Ammon's horn (tissue), 1 donor: ENCODE measurements around the gene REEP6.
"Not testable (repeated sequence)": the region's sequence is repeated elsewhere in the genome, so short reads cannot be mapped to it uniquely, and the experiment has no call there.

Experiments
- DNase-seq: peaks from one replicate; pipeline ENCODE4 v3.0.0-alpha.2; 2016; ENCODE audit warnings: low spot score

Gene REEP6

GRCh38 chr19:1472231-1473084, 18.5 kb upstream of the REEP6 start:
- DNase-seq: no peak

DNA sequence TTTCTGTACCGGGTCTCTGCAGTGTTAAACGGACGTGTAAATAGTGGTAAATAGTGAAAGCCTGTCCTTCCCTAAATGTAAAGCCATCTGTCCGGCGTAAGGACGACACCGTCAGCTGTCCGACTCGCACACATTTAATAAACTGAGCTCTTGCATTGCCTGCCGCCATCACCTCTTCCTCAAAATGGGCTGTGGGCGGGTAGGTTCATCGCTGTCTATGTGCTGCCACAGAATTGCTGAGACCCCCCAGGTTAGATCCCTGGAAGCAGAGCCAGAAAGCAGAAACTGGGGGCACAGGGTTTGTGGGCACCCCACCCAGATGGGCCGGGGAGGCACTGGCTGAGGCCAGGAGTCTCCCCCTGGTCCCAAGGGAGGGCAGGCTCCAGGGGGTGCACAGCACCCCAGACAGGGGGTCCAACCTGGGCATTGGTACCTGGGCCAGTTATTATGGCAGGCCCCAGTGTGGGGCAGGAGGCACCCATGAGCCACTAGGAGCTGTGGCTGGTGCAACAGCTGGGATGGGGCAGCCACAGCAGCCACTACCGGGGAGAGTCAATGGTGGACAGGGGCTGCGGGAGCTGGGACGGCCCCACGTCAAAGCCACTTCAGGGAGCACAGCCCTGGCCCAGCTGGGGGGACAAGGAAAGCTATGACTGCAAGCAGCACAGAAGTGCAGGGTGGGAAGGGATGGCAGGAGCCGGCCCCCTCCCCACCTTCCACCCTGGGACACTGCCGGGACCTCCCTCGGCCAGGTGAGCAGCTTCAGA, 17.7 kb upstream of the REEP6 start:
- no peak for DNase-seq

DNA sequence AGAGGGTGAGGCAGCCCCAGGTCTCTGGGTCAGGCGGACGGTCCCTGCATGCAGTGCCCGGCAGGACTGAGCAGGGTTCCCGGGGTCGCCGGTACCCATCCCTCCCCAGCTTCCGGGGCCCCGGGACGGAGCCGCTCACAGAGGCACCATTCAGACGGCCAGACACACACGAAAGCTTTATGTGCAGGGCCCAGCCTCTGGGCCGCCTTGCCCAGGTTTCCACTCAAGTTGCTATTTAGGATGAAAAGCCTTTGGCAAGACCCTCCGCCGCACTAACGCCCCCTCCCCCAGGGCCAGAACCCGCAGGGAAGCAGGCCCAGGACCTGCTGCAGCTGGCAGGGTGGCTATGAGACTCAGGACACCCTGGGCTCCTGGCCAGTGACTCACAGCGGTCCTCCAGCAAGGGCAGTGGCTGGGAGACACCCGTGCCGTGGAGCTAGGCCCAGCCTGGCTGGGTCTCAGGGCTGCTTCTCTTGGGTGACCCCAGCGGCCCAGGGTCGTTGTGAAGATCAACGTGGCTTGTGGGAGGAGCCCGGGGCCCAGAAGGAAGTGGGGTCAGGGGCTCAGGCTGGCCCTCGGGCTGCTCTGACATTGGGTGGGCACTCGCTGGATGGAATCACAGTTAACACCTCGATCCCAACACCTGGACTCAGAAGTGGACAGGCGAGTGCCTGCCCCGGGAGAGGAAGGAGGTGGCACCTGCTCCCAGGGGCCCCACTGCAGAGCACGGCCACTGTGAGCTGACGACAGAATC, 16.8 kb upstream of the REEP6 start:
- peak; percentile 77 for DNase-seq

GRCh38 chr19:1474765-1475351, 16.1 kb upstream of the REEP6 start:
- DNase-seq: no peak

DNA sequence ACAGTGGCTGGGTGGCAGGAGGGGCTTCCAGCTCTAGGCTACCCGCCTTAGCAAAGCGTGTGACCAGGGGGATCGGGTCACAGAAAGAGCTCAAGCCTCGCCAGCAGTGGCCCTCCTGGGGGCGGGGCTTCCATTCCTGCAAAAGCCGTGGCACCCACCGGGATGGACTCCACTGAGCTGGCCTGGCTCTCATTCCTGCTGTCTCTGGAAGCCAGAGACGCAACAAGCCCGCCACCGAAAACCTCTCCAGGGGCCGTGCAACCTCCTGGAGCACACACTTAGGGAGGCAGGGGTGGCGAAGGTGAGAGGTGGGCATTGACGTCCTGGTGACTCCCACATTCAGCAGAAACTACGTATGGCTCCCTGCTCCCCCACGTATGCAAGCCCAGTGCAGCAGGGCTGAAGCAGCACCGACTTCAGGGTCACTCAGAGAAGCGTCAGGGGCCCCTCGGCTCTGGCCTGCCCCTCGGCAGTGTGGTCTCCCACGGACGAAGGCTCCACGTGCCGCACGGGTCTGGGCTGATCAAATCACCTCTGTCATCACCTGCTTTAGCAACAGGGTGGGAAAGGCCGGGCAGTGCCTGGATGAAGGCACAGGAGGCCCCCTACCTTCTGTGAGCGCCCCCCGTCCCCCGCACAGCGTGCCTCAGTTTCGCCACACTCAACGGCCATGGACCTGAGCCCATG, 15.1 kb upstream of the REEP6 start:
- no peak for DNase-seq

DNA sequence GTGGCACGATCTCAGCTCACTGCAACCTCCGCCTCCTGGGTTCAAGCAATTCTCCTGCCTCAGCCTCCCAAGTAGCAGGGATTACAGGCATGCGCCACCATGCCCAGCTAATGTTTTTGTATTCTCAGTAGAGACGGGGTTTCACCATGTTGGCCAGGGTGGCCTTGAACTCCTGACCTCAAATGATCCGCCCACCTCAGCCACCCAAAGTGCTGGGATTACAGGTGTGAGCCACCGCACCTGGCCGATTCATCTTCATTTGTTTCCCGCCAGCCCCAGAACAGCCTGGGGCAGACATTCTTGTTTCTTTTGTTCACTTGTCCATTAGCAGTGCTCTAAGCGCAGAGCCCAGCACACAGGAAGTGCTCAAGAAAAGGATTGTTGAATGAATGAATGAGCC, 13.9 kb upstream of the REEP6 start:
- not testable (repeated sequence) for DNase-seq

- peak; percentile 96 for DNase-seq
Measured at GRCh38 chr19:1478934-1479707, 11.9 kb upstream of the REEP6 start, which contains the start of gene C19orf25. TSS of gene C19orf25 (minus strand) at chr19:1479215. CDS start at chr19:1478903, 312 bp downstream.

- DNase-seq: no peak
Measured at GRCh38 chr19:1481224-1481892, 9.6 kb upstream of the REEP6 start.

DNA sequence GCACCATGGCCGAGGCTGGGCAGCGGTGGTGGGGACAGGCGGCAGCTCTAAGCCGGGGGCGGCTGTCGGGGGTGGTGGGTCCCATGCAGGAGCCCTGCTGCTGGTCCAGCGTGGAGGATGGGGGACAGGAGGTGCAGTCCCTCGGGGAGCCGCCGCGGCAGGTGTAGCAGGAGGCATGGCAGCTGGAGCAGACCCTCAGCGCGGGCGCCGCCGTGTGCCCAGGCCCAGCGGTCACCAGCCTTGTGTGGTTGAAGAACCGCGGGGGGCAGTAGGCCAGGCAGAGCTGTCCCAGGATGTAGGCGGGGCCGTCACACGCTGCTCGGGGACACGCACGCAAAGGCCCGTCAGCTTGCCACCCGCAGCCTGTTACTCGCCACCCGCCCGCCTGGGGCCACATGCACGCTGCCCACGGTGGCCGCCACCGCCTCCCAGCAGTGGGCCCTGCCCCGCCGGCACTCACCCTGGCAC, 9.1 kb upstream of the REEP6 start:
- no peak for DNase-seq

- DNase-seq: no peak
Measured at GRCh38 chr19:1482361-1483130, 8.4 kb upstream of the REEP6 start.

DNA sequence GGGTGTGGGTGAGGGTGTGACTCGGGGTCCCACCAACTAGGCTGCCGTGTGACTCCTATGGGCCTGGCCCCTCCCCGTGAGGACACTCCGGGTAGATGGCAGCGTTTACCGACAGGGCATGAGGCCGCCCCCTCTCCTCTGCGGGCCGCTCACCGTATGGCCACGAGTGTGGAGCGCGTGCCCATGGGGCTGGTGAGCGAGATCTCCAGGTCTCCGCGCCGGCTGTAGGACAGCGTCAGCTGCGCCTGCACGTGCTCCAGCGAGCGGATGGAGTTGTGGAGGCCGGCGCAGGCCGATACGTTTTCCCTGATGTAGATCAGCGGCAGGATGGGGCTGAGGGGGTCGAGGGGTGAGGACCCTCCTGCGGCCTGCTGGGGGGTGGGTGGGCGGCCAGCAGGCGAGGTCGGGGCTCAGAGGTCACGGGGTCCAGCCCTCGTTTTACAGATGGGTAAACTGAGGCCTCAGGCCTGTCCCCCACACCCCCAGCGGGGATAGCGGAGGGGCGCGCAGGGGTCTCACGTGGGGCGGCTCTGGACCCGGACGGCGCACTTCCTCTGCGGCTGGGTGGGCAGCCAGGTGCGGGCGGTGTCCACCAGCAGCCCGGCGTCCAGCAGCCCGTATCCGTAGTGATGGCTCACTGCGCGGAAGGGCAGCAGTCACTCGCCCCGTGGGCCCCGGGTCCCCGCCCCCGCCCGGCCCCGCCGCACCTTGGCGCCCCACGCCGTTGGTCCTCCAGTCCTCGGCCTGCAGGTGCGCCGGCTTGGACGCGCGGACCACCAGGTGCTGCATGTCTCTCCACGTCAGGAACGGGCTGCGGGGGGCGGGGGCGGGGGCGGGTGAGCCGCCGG, 7.6 kb upstream of the REEP6 start:
- DNase-seq: no peak

DNA sequence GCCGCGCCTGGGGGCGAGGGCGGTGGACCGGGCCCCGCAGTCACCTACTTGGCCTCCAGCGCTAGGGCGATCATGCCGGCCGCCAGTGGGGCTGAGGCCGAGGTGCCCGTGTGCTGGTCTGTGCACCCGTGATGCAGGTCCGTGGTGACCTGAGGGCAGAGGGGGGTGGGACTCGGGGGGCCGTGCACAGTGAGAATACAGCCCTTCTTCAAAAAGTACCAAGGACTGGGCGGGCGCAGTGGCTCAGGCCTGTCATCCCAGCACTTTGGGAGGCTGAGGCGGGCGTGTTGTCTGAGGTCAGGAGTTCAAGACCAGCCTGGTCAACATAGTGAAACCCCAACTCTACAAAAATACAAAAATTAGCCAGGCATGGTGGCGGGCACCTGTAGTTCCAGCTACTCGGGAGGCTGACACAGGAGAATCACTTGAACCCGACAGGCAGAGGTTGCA, 7.0 kb upstream of the REEP6 start:
- DNase-seq: no peak

- no peak for DNase-seq
Measured at GRCh38 chr19:1486720-1487575, 4.0 kb upstream of the REEP6 start.

DNA sequence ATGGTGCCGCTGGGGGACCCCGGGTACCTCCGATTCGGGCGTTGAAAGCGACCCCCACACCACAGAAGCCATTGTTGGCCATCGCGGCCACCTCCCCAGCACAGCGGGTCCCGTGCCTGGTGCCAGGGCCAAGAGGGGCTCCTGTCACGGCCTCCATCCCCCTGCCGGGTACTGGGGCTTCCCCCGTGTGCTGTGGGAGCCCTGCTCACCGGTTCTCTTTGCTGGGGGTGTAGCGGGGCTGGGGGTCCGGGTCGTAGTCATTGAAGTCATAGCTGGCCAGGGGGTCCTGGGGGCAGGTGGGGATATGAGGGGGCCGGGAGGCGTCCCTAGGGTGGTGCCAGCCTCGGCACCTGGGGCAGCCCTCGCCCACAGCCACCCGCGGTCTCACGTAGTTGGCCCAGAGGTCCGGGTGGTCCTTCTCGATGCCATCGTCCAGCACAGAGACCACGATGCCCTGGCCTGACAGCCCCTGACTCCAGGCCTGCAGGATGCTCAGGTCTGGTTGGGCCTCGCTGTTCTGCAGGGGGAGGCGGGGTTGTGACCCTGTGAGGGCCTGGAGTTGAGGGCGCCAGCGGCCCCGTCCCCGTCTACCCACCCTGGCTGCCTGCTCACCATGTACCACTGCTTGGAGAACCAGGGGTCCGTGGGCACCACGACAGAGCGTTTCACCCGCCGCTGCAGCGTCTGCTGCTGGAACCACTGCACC, 3.3 kb upstream of the REEP6 start:
- DNase-seq: no peak

DNA sequence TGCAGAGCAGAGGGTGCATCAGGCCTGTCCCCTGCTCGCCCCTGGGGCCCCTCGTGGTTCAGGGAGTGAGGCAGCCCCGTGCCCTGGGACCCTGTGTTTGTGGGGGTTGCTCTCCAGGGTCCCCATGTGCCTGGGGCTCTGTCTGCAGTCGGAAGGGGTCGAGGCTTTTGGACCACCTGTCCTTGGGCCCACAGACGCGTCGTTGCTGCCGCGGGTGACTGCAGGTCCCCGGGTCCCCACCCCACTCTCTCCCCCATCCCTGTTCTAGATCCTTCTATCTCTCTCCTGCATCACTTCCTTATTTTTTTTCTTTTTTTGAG, 2.7 kb upstream of the REEP6 start:
- no peak for DNase-seq

- no peak for DNase-seq
Measured at GRCh38 chr19:1489463-1490310, 1.3 kb upstream of the REEP6 start.
